Naive B cell (primary cell): ENCODE results near the gene PYHIN1. TPM values are rescaled to one million over a fixed set of nuclear protein-coding genes. Genes with fewer than 3 reads are reported as not detected.

ENCODE experiments used
- ATAC-seq, 2 donors: fragments of 150-1000 bp; cut with Tn5 transposase; 2 replicates each; pipeline ENCODE4 v1.10.0; 2021; ENCODE audit warnings: low read depth in 2 of 2, mild to moderate bottlenecking in 2 of 2, moderate library complexity in 2 of 2
- DNase-seq: peaks from one replicate; pipeline ENCODE4 v3.0.0; 2022
- H3K27ac Mint-ChIP-seq, 6 donors: one replicate each; pipeline ENCODE4 v1.8.0; 2020 to 2022; ENCODE audit warnings: mild to moderate bottlenecking in 6 of 6, mixed read lengths in 6 of 6, moderate library complexity in 5 of 6, inconsistent platforms in 2 of 6
- H3K27me3 Mint-ChIP-seq, 3 donors: one replicate each; pipeline ENCODE4 v1.8.0; 2021 to 2022; ENCODE audit warnings: mixed read lengths in 3 of 3, mild to moderate bottlenecking in 1 of 3
- H3K36me3 Mint-ChIP-seq, 2 donors: one replicate each; pipeline ENCODE4 v1.8.0; 2020 to 2022; ENCODE audit warnings: mixed read lengths in 2 of 2, inconsistent platforms in 1 of 2, mild to moderate bottlenecking in 1 of 2
- H3K4me1 Mint-ChIP-seq, 3 donors: one replicate each; pipeline ENCODE4 v1.8.0; 2020 to 2022; ENCODE audit warnings: mixed read lengths in 3 of 3, inconsistent platforms in 1 of 3, mild to moderate bottlenecking in 1 of 3, moderate library complexity in 1 of 3
- H3K4me3 Mint-ChIP-seq, 8 donors: one replicate each; pipeline ENCODE4 v1.8.0; 2020 to 2022; ENCODE audit warnings: mild to moderate bottlenecking in 8 of 8, mixed read lengths in 8 of 8, moderate library complexity in 8 of 8, inconsistent platforms in 2 of 8
- H3K9me3 Mint-ChIP-seq, 7 donors: one replicate each; pipeline ENCODE4 v1.8.0; 2020 to 2022; ENCODE audit warnings: mixed read lengths in 7 of 7, mild to moderate bottlenecking in 5 of 7, inconsistent platforms in 2 of 7, moderate library complexity in 1 of 7
- polyA plus RNA-seq, 6 donors: library from polyadenylated mRNA; unstranded; fragments of 300-500 nt; fragmentation: Illumina TruSeq; gene quantifications; one replicate each; pipeline ENCODE4 v1.2.3, GENCODE V29; 2021; ENCODE audit warnings: low read depth in 6 of 6

The PYHIN1 gene
- 1 to 10 TPM in 5 of 6 donors, not detected in 1; 2.7 to 5.9 (median 3.0) TPM for polyA plus RNA-seq

DNA sequence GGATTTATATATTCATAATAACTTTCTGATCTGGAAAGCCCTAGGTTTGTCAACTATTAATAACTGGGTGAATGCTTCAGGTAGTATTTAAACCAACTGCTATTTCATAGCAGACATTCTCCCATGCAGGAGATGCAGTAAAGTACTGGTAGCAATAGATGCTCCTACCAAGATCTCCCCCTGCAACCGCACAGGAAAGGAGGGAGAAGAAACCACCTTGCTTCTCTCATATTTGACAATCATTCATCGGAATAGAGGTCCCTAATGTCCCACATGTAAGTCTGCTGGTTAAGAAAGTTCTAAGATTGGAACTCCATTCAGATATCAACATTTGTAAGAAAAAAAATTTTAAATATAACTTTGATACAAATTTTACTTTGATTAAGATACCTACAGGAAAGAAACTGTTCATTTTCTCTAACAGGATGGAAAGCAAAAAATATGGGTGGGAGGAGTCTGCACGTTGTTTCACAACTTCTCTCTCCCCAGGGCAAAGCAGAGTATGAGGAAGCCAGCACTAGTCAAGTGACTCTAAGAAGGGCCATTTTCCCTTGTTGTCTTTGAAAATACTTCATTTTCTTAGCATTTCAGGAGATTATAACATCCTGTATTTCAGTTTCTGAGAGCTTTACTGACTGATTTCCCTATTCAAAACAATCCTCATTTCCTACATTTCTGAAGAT, at the start of gene PYHIN1:
TSS of gene PYHIN1 (plus strand) at position 498 of the 683 bp plus-strand sequence. CDS start 5,359 bp downstream, outside the sequence.
- peaks cover 16 to 22% (median 22%) of the 10 kb centered on the region in 3 donors for H3K27me3 Mint-ChIP-seq
- H3K4me3 Mint-ChIP-seq: peak within 1 kb of the TSS; percentile 1 to 70 (median 45)

DNA sequence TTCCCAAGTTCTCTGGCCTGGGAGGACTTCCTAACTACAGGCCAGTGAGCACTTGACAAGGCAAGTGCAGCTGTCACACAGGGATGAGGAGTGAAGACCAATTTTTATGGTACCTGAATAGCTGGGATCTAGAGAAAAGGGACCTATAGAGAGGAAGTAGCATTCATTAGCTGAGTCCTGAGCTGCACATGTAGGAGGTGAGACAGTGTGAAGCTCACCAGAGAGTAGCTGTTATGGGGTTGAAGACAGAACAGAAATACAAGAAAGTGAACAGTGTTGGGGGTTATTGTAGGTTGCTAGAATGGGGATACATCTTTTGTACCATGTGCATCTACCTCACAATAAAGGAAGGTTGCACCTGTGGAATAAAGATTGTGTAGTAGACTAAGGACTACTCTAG, 37.7 kb upstream of the PYHIN1 start:
- peaks cover 0 to 14% (median 5%) of the 10 kb centered on the region in 7 donors for H3K9me3 Mint-ChIP-seq
- peaks cover 0 to 8% (median 0%) of the 10 kb centered on the region in 3 donors for H3K27me3 Mint-ChIP-seq
- no peaks in the 10 kb centered on the region for H3K4me1 Mint-ChIP-seq
- ATAC-seq (no peak), DNase-seq (no peak)
- H3K27ac Mint-ChIP-seq: no peak overlapping the region
- no peak overlapping the region for H3K4me3 Mint-ChIP-seq
- peaks cover 4 to 7% of the 10 kb centered on the region in 2 donors for H3K36me3 Mint-ChIP-seq

More for the DNA sequence above, at the start of gene PYHIN1:
- DNase-seq: no peak
- peak; percentile 47 to 64 for ATAC-seq
- peak within 1 kb of the TSS in 3 of 6 donors; percentile 19 to 39 (median 31) for H3K27ac Mint-ChIP-seq
- peaks cover 0 to 11% of the 10 kb centered on the region in 2 donors for H3K36me3 Mint-ChIP-seq
- H3K9me3 Mint-ChIP-seq: peaks cover 7 to 30% (median 12%) of the 10 kb centered on the region in 7 donors
- H3K4me1 Mint-ChIP-seq: no peaks in the 10 kb centered on the region

DNA sequence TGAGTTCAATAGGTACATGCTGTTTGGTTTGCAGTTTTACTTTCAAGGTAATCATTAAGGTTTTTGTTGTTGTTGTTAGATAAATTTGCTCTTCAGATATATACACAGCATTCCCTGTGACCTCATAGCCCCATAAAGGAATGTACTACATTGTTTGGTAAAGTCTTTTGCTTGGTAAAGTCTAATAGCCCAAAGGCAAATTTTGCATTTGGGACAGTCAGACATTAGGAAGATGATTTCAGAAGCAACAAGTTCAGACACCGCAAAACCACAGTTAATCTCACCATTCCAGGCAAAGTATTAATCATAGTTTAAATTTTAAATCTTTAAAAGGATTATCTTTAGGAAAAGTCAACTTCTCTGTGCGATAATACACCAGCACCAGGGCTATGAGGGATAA, 32.6 kb upstream of the PYHIN1 start:
- H3K27me3 Mint-ChIP-seq: peaks cover 19 to 24% (median 24%) of the 10 kb centered on the region in 3 donors

DNA sequence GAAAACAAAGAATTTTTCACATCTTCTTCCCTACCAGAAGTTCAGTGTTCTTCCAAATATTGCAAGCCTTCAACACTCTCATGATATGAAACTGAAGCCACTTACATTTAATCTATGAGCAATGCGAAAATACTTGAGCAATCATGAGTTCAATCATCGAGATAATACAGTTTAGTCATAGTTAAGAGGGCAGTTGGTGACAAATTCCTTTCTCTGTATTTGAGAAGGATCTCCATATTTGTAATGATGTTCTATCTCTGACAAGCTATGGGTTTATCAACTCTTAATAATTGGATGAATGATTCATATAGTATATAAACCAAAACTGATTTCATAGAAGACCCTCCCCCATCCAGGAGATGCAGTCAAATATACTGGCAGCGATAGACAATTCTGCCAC, 29.7 kb upstream of the PYHIN1 start:
- no peak overlapping the region for H3K27ac Mint-ChIP-seq
- peaks cover 32 to 44% (median 38%) of the 10 kb centered on the region in 3 donors for H3K27me3 Mint-ChIP-seq
- ATAC-seq (no peak), DNase-seq (no peak)
- H3K4me3 Mint-ChIP-seq: no peak overlapping the region
- H3K4me1 Mint-ChIP-seq: no peaks in the 10 kb centered on the region
- H3K36me3 Mint-ChIP-seq: no peaks in the 10 kb centered on the region
- H3K9me3 Mint-ChIP-seq: peaks cover 0 to 6% (median 0%) of the 10 kb centered on the region in 7 donors

More for the DNA sequence above, 32.6 kb upstream of the PYHIN1 start:
- no peak overlapping the region for H3K27ac Mint-ChIP-seq
- peak overlapping the region in 1 of 8 donors; percentile 3 for H3K4me3 Mint-ChIP-seq
- peaks cover 3 to 4% of the 10 kb centered on the region in 2 donors for H3K36me3 Mint-ChIP-seq
- no peak for ATAC-seq
- DNase-seq: no peak
- H3K4me1 Mint-ChIP-seq: no peaks in the 10 kb centered on the region
- peaks cover under 1 to 13% (median 4%) of the 10 kb centered on the region in 7 donors for H3K9me3 Mint-ChIP-seq

DNA sequence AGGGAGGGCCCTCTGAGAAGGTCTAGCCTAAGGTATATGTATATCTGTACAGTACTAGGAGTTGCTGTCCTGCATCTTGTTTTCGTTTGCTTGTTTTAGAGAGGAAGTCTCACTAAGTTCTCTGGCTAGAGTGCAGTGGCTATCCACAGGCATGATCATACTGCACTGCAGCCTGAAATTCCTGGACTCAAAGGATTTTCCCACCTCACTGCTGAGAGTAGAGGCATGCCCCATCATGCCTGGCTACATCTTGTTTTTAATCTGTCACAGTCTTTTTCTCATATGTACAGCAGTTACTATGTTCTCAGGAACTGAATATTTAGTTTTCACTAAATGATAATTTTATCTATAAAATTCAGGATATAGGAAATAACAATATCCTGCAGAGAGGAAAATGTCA, 15.3 kb upstream of the PYHIN1 start:
- no peaks in the 10 kb centered on the region for H3K4me1 Mint-ChIP-seq
- H3K27ac Mint-ChIP-seq: no peak overlapping the region
- DNase-seq: no peak
- H3K9me3 Mint-ChIP-seq: peaks cover 17 to 58% (median 47%) of the 10 kb centered on the region in 7 donors
- ATAC-seq: no peak
- H3K4me3 Mint-ChIP-seq: no peak overlapping the region
- H3K36me3 Mint-ChIP-seq: peaks cover 19 to 34% of the 10 kb centered on the region in 2 donors
- H3K27me3 Mint-ChIP-seq: peaks cover 6 to 14% (median 12%) of the 10 kb centered on the region in 3 donors

DNA sequence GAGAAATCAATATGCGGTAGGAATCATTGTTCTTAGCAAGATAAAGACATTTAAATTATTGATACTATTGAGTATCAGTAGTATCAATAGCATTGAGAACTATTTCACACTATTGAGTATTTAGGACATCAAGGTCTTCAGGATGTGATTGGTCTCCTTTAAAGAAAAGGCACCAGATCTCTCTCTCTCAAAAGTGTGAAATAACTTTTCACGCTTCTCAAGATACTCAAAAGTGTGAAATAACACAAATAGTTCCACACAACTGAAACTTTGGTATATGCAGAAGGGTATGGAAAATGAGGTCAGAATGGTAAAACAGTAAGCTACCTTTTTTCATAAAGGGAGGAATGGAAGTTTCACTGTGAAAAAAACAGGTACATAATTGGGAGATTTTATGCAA, 6.7 kb upstream of the PYHIN1 start:
- H3K9me3 Mint-ChIP-seq: peaks cover 9 to 52% (median 31%) of the 10 kb centered on the region in 7 donors
- H3K4me3 Mint-ChIP-seq: no peak overlapping the region
- no peaks in the 10 kb centered on the region for H3K4me1 Mint-ChIP-seq
- H3K36me3 Mint-ChIP-seq: peaks cover 5 to 15% of the 10 kb centered on the region in 2 donors
- ATAC-seq: no peak
- H3K27me3 Mint-ChIP-seq: peaks cover 15 to 31% (median 25%) of the 10 kb centered on the region in 3 donors
- no peak overlapping the region for H3K27ac Mint-ChIP-seq
- no peak for DNase-seq

DNA sequence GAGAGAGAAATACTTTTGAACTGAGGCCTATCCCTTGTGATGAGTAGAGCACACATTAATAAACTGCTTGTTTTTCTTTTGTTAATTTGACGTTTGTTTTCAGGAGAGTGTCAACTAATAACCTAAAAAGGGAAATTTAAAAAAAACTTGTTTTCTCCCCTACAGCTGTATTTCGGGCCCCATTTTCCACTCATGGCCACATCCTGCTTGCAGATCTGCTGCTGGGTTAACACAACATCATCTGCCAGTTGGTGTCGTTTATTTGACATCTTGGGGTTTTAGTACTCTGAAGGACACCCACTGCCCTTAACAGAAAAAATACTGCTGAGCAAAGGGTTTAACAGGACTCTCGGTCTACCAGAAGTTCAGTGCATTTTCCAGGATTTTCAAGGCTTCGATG, 848 bp upstream of the PYHIN1 start:
- peaks cover 0 to 11% of the 10 kb centered on the region in 2 donors for H3K36me3 Mint-ChIP-seq

DNA sequence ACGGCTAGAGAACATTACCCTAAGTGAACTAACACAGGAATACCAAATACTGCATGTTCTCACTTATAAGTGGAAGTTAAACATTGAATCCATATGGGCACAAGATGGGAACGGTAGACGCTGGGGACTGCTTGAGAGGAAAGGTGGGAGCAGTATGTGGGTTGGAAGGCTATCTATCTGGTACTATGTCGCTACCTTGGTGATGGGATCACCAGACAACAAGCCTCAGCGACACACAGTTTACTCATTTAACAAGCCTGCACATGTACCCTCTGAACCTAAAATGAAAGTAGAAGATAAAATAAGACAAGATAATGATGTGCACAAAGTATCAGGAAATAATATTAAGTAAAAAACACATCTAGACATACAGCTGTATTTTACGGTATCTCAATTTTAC, 819 bp downstream of the PYHIN1 start:
- no peak for ATAC-seq
- H3K9me3 Mint-ChIP-seq: peaks cover 2 to 22% (median 5%) of the 10 kb centered on the region in 7 donors
- peaks cover 0 to 3% of the 10 kb centered on the region in 2 donors for H3K36me3 Mint-ChIP-seq
- no peak for DNase-seq
- peak overlapping the region; percentile 1 to 70 (median 45) for H3K4me3 Mint-ChIP-seq
- no peaks in the 10 kb centered on the region for H3K4me1 Mint-ChIP-seq
- H3K27me3 Mint-ChIP-seq: peaks cover 12 to 16% (median 15%) of the 10 kb centered on the region in 3 donors
- peak overlapping the region in 1 of 6 donors; percentile 31 for H3K27ac Mint-ChIP-seq

More for the DNA sequence above, 848 bp upstream of the PYHIN1 start:
- H3K27ac Mint-ChIP-seq: peak overlapping the region in 1 of 6 donors; percentile 19
- H3K4me3 Mint-ChIP-seq: no peak overlapping the region
- peaks cover 7 to 30% (median 14%) of the 10 kb centered on the region in 7 donors for H3K9me3 Mint-ChIP-seq
- DNase-seq (no peak), ATAC-seq (no peak)
- H3K4me1 Mint-ChIP-seq: no peaks in the 10 kb centered on the region
- peaks cover 14 to 22% (median 22%) of the 10 kb centered on the region in 3 donors for H3K27me3 Mint-ChIP-seq

DNA sequence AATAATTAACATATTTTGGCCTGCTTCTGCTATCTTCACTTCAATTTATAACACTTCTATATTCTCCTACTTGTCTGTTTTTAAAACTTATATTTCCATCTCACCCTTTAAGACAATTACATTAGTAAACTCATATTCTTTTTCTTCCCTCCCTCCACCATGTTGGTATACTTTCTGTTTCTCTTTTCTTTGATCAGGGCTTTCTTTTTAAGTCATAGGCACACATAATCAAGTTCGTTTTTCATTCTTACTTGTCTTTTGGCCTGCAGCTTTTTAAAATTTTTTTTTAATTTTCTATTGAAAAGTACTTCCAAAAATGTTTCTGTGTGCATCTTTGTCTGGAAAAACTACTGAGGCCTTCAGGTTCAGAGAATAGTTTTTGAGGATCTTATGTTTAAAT, 2.3 kb downstream of the PYHIN1 start:
- DNase-seq (no peak), ATAC-seq (no peak)
- peaks cover 9 to 15% (median 14%) of the 10 kb centered on the region in 3 donors for H3K27me3 Mint-ChIP-seq
- no peaks in the 10 kb centered on the region for H3K36me3 Mint-ChIP-seq
- H3K9me3 Mint-ChIP-seq: peaks cover 0 to 15% (median under 1%) of the 10 kb centered on the region in 7 donors
- no peaks in the 10 kb centered on the region for H3K4me1 Mint-ChIP-seq
- H3K27ac Mint-ChIP-seq: no peak overlapping the region
- peak overlapping the region in 6 of 8 donors; percentile 12 to 61 (median 29) for H3K4me3 Mint-ChIP-seq

DNA sequence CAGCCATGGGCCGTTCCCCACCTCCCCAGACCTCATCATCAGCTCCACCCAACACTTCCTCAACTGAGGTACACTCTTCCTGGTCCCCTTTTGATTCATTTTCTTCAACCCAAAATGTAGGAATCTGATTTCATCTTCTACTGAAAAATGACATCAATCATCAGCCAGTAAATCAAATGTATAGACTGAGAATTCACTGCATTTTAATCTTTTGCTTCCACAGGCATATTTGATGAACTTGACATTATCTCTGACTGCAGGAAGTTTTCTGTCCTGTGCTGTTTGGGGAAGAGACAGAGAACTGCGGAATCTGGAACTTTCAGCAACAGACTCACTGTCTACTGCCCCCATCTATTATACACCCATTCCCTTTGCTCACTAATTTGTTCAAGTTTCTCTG, 7.8 kb downstream of the PYHIN1 start:
- no peak for DNase-seq
- Mint-ChIP-seq H3K4me3 (no peak overlapping the region), H3K9me3 (no peaks in the 10 kb centered on the region), H3K27ac (no peak overlapping the region), H3K4me1 (no peaks in the 10 kb centered on the region), H3K36me3 (no peaks in the 10 kb centered on the region), H3K27me3 (peaks cover 10 to 21% (median 16%) of the 10 kb centered on the region in 3 donors)
- ATAC-seq: no peak

DNA sequence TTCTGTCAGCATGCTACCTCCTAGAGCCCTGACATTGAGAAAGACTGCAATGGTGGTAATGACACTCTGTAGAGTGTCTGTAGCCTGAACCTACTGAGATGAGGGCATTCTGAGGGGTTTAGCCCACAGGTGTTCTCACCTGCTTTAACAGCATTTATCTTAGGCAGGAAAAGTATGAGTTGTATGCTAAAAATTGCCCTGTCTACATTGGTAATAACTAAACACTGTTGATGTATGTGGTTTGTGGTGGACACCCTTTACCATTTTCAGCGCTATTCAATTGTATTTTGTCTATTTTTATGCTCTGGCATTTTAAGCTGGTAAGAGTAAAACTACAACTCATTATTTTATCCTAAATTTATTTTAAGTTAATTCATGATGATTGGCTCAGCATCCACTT, 10.0 kb downstream of the PYHIN1 start:
- DNase-seq (no peak), ATAC-seq (no peak)
- H3K27me3 Mint-ChIP-seq: peaks cover 7 to 18% (median 17%) of the 10 kb centered on the region in 3 donors
- H3K4me3 Mint-ChIP-seq: no peak overlapping the region
- H3K27ac Mint-ChIP-seq: no peak overlapping the region
- no peaks in the 10 kb centered on the region for H3K36me3 Mint-ChIP-seq
- no peaks in the 10 kb centered on the region for H3K9me3 Mint-ChIP-seq
- no peaks in the 10 kb centered on the region for H3K4me1 Mint-ChIP-seq

DNA sequence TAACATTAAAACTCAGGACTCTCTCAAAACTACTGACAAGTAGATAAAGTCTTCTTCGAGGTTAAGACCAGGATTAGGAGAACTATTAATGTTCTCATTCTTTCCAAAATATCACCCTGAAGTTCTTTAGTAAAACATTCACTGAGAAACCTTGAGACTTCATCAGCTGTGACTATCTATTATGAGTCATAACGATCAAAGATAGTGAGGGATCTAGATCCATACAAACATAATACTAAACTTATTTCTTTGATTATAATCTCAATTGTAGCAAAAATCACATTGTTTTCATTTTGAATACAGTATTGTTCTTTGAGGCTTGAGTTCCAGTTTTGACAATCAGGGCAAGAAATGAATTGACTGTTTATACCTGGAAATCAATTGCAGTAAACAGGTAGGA, 11.1 kb downstream of the PYHIN1 start:
- no peaks in the 10 kb centered on the region for H3K4me1 Mint-ChIP-seq
- no peak overlapping the region for H3K27ac Mint-ChIP-seq
- H3K36me3 Mint-ChIP-seq: no peaks in the 10 kb centered on the region
- H3K27me3 Mint-ChIP-seq: peaks cover 7 to 20% (median 12%) of the 10 kb centered on the region in 3 donors
- DNase-seq: no peak
- H3K4me3 Mint-ChIP-seq: no peak overlapping the region
- H3K9me3 Mint-ChIP-seq: peaks cover 0 to 2% (median 0%) of the 10 kb centered on the region in 7 donors
- ATAC-seq: no peak

DNA sequence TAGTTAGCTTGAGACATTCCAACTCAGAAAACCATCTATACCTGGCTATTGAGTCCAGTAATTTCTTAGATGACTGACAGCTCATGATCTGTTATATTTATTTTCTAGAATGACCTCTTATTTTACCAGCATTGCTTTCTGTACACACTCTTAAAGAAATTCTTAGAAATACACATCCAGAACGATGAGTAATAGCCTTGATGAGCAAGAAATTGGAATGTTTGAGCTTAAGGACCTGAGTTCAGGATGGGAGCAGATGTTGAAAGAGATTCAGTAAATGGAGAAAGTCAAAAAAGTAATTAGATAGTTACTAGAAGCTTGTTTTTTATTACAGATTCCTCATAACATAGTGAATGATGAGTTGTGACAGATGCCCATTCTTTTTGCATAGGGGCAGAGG, 11.7 kb downstream of the PYHIN1 start:
- H3K4me3 Mint-ChIP-seq: no peak overlapping the region

DNA sequence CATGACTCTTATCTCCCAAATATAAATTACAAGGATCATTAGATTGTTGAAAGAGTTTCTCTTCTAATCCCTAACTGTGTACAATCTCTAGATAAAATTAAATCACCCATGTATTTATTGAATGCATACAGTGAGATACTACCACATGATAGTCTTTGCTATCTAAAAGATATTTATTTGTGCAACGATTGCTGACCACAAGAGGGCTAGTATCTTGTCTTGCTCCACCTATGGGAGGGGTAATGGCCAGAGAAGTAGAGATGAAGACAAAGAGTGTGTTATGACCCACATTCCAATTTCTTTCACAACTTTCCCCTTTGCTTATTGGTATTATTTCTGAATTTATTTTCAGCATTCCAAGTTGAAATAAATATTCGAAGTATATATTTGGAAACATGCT, 13.7 kb downstream of the PYHIN1 start:
- DNase-seq: no peak
- peaks cover 0 to 3% (median 0%) of the 10 kb centered on the region in 3 donors for H3K4me1 Mint-ChIP-seq

More for the DNA sequence above, 11.7 kb downstream of the PYHIN1 start:
- ATAC-seq: no peak
- no peaks in the 10 kb centered on the region for H3K4me1 Mint-ChIP-seq
- no peak for DNase-seq
- peaks cover 9 to 26% (median 12%) of the 10 kb centered on the region in 3 donors for H3K27me3 Mint-ChIP-seq
- H3K36me3 Mint-ChIP-seq: no peaks in the 10 kb centered on the region
- H3K27ac Mint-ChIP-seq: no peak overlapping the region
- H3K9me3 Mint-ChIP-seq: peaks cover 0 to 2% (median 0%) of the 10 kb centered on the region in 7 donors

More for the DNA sequence above, 13.7 kb downstream of the PYHIN1 start:
- Mint-ChIP-seq H3K36me3 (no peaks in the 10 kb centered on the region), H3K4me3 (no peak overlapping the region), H3K27me3 (peaks cover 3 to 27% (median 17%) of the 10 kb centered on the region in 3 donors), H3K9me3 (peaks cover 0 to 4% (median 0%) of the 10 kb centered on the region in 7 donors), H3K27ac (no peak overlapping the region)
- no peak for ATAC-seq
